C4-2B (cell line): ENCODE results near the gene CTNNA3.

ENCODE experiments used
- CTCF ChIP-seq: fragments of 450-650 bp; conservative IDR thresholded peaks from 2 replicates; pipeline ENCODE4 v1.5.1; 2017; ENCODE audit warnings: mild to moderate bottlenecking
- ZFX ChIP-seq: fragments of 450-650 bp; IDR thresholded peaks from 2 replicates; pipeline ENCODE4 v1.6.1; 2017

GRCh38 chr10:66292922-66293321 is 1403.1 kb downstream of the CTNNA3 start:
- TF ChIP-seq CTCF (no peak), ZFX (no peak)
